SJCRH30 (cell line): ENCODE measurements around the gene DUSP18. TPM values are rescaled to one million over a fixed set of nuclear protein-coding genes. Genes with fewer than 3 reads are reported as not detected.
"Not testable (repeated sequence)": the region's sequence is repeated elsewhere in the genome, so short reads cannot be mapped to it uniquely, and the experiment has no call there.

Experiments used
- DNase-seq, 2 experiments: peaks; one replicate each; pipeline ENCODE4 v3.0.0-alpha.2; 2015 to 2020
- H3K27ac ChIP-seq: fragments of 250-450 bp; sonication (Bioruptor Pico); 2 replicates; pipeline ENCODE4 v1.5.1; 2020; ENCODE audit warnings: mild to moderate bottlenecking, moderate library complexity
- H3K27me3 ChIP-seq: fragments of 250-450 bp; sonication (Bioruptor Pico); 2 replicates; pipeline ENCODE4 v1.5.1; 2020; ENCODE audit warnings: mild to moderate bottlenecking, moderate library complexity
- H3K36me3 ChIP-seq: fragments of 250-450 bp; sonication (Bioruptor Pico); 2 replicates; pipeline ENCODE4 v1.5.1; 2020; ENCODE audit warnings: mild to moderate bottlenecking, moderate library complexity
- H3K4me1 ChIP-seq: fragments of 250-450 bp; sonication (Bioruptor Pico); 2 replicates; pipeline ENCODE4 v1.5.1; 2020; ENCODE audit warnings: mild to moderate bottlenecking, moderate library complexity
- H3K4me3 ChIP-seq: fragments of 250-450 bp; sonication (Bioruptor Pico); 2 replicates; pipeline ENCODE4 v1.5.1; 2020; ENCODE audit warnings: mild to moderate bottlenecking, moderate library complexity
- H3K9me3 ChIP-seq: fragments of 250-450 bp; sonication (Bioruptor Pico); replicated peaks from 2 replicates; pipeline ENCODE4 v1.5.1; 2020; ENCODE audit warnings: mild to moderate bottlenecking, moderate library complexity
- total RNA-seq: library from RNA; depleted of rRNA; stranded (reverse); fragments of >200 nt; shearing (Covaris generic); gene quantifications from 2 replicates; pipeline ENCODE4 v1.2.3, GENCODE V29; 2014

DUSP18 gene
- total RNA-seq, 1 experiment from 2014 or later = 1.7 TPM

DNA sequence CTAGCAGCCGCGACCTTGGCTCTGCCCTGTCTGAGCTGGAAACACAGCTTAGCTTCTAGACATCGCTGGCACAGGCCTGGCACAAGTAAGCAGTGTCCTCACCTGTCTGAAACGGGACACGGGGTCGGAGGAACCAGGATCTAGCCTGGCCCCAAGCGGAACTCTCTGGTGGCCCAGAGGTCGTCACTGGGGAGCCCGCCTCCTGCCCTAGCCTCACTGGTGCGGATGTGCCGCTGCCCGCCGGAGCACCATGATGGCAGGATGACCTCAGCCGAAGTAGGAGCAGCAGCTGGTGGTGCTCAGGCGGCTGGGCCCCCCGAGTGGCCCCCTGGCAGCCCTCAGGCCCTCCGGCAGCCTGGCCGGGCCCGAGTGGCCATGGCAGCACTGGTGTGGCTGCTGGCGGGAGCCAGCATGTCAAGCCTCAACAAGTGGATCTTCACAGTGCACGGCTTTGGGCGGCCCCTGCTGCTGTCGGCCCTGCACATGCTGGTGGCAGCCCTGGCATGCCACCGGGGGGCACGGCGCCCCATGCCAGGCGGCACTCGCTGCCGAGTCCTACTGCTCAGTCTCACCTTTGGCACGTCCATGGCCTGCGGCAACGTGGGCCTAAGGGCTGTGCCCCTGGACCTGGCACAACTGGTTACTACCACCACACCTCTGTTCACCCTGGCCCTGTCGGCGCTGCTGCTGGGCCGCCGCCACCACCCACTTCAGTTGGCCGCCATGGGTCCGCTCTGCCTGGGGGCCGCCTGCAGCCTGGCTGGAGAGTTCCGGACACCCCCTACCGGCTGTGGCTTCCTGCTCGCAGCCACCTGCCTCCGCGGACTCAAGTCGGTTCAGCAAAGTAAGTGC is 31.2 kb downstream of the DUSP18 start:
- no peaks in the 10 kb centered on the region for H3K9me3 ChIP-seq
- H3K36me3 ChIP-seq = no peaks in the 10 kb centered on the region
- H3K4me3 ChIP-seq = peak overlapping the region; percentile 60
- H3K27me3 ChIP-seq = no peaks in the 10 kb centered on the region
- peaks cover 4% of the 10 kb centered on the region; the same call in 1 of the 2 replicates for H3K4me1 ChIP-seq
- DNase-seq = peak; percentile 7 to 22
- H3K27ac ChIP-seq = no peak overlapping the region

DNA sequence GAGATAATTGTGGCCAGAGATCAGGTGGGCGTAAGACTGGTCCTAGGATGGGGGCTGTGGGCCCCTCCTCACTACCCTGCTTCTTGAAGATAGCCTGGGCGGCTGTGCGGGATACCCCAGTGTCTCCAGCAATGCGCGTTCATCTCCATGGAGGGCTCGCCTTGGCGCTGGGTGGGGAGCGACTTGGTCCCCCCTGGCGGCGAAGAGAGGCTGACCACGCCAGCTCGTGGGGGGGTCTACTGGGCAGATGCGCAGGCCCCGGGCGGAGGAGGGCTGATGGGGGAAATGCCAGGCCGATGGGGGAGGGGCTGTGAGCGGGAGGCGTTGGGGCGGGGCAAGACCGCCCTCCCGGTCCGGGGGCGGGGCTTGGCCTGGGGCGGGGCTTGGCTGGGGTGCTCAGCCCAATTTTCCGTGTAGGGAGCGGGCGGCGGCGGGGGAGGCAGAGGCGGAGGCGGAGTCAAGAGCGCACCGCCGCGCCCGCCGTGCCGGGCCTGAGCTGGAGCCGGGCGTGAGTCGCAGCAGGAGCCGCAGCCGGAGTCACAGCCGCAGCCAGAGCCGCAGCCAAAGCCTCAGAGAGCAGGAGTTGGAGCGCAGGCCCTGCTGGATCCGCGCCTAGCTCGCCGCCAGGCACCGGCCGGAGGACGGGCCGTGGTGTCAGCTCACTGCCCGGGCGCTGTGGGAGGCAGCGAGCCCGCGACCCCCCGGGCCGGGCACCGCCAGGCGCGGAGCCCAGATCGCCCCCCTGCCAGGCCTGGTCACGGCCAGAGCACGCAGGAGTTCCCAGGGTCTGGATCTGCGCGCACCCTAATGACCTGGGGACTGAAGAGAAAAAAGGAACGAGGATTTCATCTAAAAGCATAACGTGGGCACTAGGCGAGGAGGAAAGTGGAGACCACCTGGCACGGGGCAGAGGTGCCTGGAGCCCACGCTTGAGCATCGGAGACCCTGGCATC is 32.1 kb downstream of the DUSP18 start, which contains the start of gene SLC35E4:
Gene SLC35E4 (plus strand): TSS at position 509 of the 953 bp plus-strand sequence. CDS start 670 bp downstream, outside the sequence.
- H3K4me1 ChIP-seq = peaks cover 4% of the 10 kb centered on the region; the same call in 1 of the 2 replicates
- H3K36me3 ChIP-seq = no peaks in the 10 kb centered on the region
- peak within 1 kb of the TSS; percentile 60 for H3K4me3 ChIP-seq
- H3K9me3 ChIP-seq = no peaks in the 10 kb centered on the region
- DNase-seq = peak; percentile 89 to 90
- no peaks in the 10 kb centered on the region for H3K27me3 ChIP-seq
- H3K27ac ChIP-seq = no peak within 1 kb of the TSS

DNA sequence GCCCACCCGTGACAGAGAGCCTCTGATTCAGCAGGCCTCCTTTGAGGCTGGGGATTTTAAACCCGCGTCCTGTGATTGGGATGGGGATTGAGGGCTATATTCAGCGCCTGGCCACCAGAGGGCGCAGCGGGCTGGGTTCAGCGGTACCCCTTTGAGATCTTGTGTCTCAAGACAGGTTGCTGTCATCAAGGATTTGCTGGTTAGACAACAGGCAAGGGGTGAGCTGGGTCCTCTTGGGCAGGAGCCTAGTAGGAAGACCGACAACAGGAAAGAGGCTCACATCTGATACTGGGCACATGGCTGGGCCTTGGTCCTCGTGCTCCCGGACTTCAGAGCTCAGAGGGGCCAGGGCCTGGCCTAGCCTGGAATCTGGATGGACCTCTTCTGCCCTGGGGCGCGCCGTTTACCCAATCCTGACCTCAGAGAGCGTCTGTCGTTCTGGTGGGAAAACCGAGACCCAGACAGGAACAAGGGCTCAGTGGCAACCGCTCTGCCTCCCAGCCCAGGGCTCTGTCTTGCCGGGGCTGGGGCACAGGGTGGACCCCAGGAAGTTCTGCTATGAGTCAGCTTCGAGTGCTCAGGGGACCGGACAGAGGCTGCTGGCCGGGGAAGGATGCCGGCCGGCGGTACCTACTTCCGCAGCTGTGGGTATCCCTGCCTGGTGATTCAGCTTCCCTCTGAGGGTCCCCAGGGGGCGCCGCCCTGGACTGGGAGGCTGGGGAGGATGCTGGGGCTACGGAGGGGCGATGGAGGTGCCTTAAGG is 33.0 kb downstream of the DUSP18 start:
- H3K4me3 ChIP-seq = peak overlapping the region; percentile 60

DNA sequence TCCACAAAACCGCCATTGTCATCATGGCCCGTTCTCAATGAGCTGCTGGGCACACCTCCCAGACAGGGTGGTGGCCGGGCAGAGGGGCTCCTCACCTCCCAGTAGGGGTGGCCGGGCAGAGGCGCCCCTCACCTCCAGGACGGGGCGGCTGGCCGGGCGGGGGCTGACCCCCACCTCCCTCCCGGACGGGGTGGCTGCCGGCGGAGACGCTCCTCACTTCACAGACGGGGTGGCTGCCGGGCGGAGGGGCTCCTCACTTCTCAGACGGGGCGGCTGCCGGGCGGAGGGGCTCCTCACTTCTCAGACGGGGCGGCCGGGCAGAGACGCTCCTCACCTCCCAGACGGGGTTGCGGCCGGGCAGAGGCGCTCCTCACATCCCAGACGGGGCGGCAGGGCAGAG is 36.2 kb downstream of the DUSP18 start:
- not testable (repeated sequence) for H3K4me3 ChIP-seq, H3K27me3 ChIP-seq, H3K9me3 ChIP-seq, H3K4me1 ChIP-seq, DNase-seq, H3K27ac ChIP-seq, H3K36me3 ChIP-seq

More for the DNA sequence above, 33.0 kb downstream of the DUSP18 start:
- H3K36me3 ChIP-seq = no peaks in the 10 kb centered on the region
- H3K4me1 ChIP-seq = peaks cover 4% of the 10 kb centered on the region; the same call in 1 of the 2 replicates
- no peak overlapping the region for H3K27ac ChIP-seq
- H3K9me3 ChIP-seq = no peaks in the 10 kb centered on the region
- no peaks in the 10 kb centered on the region for H3K27me3 ChIP-seq
- DNase-seq = peak; percentile 67 to 81

DNA sequence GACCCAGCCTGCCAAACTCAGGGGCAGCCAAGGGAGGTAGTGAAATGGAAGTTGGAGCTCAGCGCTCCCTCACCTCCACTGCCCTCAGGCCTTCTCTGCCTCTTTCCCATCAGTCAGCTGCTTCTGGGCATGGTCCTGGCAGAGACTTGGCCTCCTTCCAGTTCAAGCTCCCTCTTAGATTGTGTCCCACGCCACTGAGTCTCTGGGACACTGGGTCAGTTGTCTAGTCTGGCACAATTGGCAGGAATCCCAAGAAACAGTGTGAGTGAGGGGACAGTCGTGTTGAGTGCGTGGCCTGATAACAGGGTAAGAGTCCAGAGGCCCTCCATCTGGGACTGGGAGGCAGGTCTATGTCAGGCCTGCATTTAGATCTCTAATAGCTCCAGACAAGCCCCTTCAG is 39.2 kb downstream of the DUSP18 start:
- Histone ChIP-seq H3K9me3 (no peaks in the 10 kb centered on the region), H3K27ac (no peak overlapping the region), H3K36me3 (no peaks in the 10 kb centered on the region), H3K4me3 (no peak overlapping the region), H3K4me1 (no peaks in the 10 kb centered on the region), H3K27me3 (no peaks in the 10 kb centered on the region)
- DNase-seq = no peak

DNA sequence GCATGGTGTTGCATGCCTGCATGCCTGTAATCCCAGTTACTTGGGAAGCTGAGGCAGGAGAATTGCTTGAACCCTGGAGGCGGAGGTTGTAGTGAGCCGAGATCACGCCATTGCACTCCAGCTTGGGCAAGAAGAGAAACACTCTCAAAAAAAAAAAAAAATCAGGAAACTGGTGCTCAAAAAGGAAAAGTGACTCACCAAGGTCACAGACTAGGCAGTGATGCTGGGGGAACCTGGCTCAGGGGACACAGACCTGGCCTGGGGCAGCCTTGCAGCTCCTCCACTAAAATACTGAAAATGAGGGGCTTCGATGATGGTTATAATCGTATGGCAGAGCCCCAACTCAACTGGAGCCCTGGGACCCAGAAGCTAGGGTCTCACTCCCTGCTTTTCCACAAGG is 40.2 kb downstream of the DUSP18 start:
- Histone ChIP-seq H3K27ac (no peak overlapping the region), H3K4me3 (no peak overlapping the region), H3K36me3 (no peaks in the 10 kb centered on the region), H3K27me3 (no peaks in the 10 kb centered on the region), H3K9me3 (no peaks in the 10 kb centered on the region), H3K4me1 (no peaks in the 10 kb centered on the region)
- no peak for DNase-seq

DNA sequence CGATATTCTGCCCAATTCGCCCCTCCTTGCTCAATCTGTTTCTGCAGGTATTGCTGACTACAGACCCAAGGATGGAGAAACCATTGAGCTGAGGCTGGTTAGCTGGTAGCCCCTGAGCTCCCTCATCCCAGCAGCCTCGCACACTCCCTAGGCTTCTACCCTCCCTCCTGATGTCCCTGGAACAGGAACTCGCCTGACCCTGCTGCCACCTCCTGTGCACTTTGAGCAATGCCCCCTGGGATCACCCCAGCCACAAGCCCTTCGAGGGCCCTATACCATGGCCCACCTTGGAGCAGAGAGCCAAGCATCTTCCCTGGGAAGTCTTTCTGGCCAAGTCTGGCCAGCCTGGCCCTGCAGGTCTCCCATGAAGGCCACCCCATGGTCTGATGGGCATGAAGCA is 41.3 kb downstream of the DUSP18 start:
- no peaks in the 10 kb centered on the region for H3K36me3 ChIP-seq
- H3K27me3 ChIP-seq = no peaks in the 10 kb centered on the region
- DNase-seq = no peak
- no peaks in the 10 kb centered on the region for H3K4me1 ChIP-seq
- no peaks in the 10 kb centered on the region for H3K9me3 ChIP-seq
- H3K4me3 ChIP-seq = no peak overlapping the region
- no peak overlapping the region for H3K27ac ChIP-seq

DNA sequence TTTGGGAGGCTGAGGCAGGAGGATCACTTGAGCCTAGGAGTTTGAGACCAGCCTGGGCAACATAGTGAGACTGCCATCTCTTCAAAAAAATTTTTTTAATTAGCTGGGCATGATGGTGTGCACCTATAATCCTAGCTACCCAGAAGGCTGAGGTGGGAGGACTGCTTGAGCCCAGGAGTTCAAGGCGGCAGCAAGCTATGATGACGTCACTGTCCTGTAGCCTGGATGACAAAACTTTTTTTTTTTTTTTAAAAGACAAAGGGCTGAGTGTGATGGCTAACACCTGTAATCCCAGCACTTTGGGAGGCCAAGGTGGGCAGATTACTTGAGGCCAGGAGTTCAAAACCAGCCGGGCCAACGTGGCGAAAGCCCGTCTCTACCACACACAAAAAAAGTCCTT is 47.8 kb downstream of the DUSP18 start:
- DNase-seq, H3K9me3 ChIP-seq, H3K36me3 ChIP-seq, H3K27me3 ChIP-seq, H3K4me3 ChIP-seq, H3K4me1 ChIP-seq, H3K27ac ChIP-seq: not testable (repeated sequence)

DNA sequence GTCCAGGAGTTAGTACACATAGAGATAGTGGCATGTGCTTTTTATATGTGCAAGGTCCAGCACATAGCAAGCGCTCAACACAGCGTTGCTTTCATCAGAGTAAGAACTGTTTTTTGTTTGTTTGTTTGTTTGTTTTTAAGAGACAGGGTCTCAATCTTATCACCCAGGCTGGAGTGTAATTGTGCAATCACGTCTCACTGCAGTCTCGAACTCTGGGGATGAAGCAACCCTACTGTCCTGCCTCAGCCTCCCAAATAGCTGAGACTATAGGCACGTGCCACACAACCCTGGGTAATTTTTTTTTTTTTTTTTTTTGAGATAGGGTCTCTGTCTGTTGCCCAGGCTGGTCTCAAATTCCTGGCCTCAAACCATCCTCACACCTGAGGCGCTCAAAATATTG is 49.9 kb downstream of the DUSP18 start:
- no peaks in the 10 kb centered on the region for H3K4me1 ChIP-seq
- H3K36me3 ChIP-seq = no peaks in the 10 kb centered on the region
- H3K27ac ChIP-seq = no peak overlapping the region
- H3K9me3 ChIP-seq = no peaks in the 10 kb centered on the region
- no peak overlapping the region for H3K4me3 ChIP-seq
- DNase-seq = no peak
- no peaks in the 10 kb centered on the region for H3K27me3 ChIP-seq

DNA sequence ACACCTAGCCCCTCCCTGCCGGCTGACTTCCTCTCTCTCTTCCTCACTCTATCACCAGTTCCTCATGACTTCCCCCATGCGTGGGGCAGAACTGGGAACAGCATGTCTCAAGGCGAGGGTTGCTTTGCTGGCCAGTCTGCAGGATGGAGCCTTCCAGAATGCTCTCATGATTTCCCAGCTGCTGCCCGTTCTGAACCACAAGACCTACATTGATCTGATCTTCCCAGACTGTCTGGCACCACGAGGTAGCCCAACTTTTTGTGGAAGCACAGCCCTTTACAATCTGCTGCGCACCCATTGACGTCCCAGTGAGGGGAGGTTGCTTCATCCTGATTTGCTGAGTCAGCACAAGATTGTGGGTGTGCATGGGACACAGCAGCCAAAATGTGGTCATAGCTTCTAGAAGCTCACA is 52.1 kb downstream of the DUSP18 start:
- H3K27me3 ChIP-seq = no peaks in the 10 kb centered on the region
- no peaks in the 10 kb centered on the region for H3K9me3 ChIP-seq
- H3K4me3 ChIP-seq = no peak overlapping the region
- H3K27ac ChIP-seq = no peak overlapping the region
- no peaks in the 10 kb centered on the region for H3K36me3 ChIP-seq
- DNase-seq = no peak
- H3K4me1 ChIP-seq = no peaks in the 10 kb centered on the region

DNA sequence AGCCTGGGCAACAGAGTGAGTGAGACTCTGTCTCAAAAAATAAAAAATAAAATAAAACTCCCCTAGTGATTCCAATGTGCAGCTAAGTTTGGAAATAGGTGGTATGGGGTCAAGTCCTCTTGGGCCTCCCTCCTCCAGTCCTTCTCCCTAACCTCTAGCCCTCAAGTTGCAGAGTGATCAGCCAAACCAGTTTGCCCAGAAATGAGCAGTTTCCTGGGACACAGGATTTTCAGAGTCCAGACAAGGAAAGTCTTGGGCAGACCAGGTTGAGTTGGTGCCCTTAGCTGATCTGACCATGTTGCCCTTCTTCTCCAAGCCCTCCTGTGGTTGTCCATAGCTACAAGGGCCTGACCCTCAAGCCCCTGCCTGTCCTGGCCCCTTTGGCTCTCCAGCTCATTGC is 52.8 kb downstream of the DUSP18 start:
- no peak overlapping the region for H3K4me3 ChIP-seq

DNA sequence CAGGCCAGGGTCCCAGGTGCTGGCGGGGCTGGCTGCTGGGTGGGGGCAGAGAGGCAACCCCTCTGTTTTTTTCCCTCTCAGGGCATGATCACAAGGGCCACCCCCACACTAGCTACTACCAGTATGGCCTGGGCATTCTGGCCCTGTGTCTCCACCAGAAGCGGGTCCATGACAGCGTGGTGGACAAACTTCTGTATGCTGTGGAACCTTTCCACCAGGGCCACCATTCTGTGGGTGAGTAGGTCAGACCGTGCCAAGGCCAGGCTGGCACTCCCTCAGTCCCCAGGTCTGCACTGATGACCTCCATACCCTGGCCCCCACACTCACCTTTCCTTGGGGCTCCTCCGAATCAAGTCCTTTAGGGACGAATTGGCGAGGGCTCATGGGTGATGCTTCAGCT is 53.4 kb downstream of the DUSP18 start:
- H3K27ac ChIP-seq = no peak overlapping the region
- no peak for DNase-seq
- no peaks in the 10 kb centered on the region for H3K4me1 ChIP-seq
- no peaks in the 10 kb centered on the region for H3K27me3 ChIP-seq
- no peaks in the 10 kb centered on the region for H3K36me3 ChIP-seq
- no peak overlapping the region for H3K4me3 ChIP-seq
- no peaks in the 10 kb centered on the region for H3K9me3 ChIP-seq

More for the DNA sequence above, 52.8 kb downstream of the DUSP18 start:
- no peak overlapping the region for H3K27ac ChIP-seq
- no peak for DNase-seq
- no peaks in the 10 kb centered on the region for H3K9me3 ChIP-seq
- no peaks in the 10 kb centered on the region for H3K4me1 ChIP-seq
- H3K27me3 ChIP-seq = no peaks in the 10 kb centered on the region
- no peaks in the 10 kb centered on the region for H3K36me3 ChIP-seq

DNA sequence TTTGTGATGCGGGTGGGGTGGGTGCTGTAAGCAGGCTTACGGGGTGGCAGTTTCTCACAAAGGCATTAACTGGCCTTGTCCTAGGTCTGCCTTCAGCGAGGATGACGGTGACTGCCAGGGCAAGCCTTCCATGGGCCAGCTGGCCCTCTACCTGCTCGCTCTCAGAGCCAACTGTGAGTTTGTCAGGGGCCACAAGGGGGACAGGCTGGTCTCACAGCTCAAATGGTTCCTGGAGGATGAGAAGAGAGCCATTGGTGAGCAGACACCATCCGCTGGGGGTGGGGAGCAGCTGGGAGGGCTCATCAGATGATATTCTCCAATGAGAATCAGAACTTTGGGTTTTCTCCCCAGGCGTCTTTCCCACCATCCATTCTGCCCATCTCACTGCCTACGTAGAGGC is 54.9 kb downstream of the DUSP18 start:
- H3K27ac ChIP-seq = no peak overlapping the region
- H3K4me3 ChIP-seq = no peak overlapping the region
- H3K4me1 ChIP-seq = no peaks in the 10 kb centered on the region
- H3K36me3 ChIP-seq = no peaks in the 10 kb centered on the region
- no peaks in the 10 kb centered on the region for H3K27me3 ChIP-seq
- H3K9me3 ChIP-seq = no peaks in the 10 kb centered on the region
- no peak for DNase-seq
